AG10803 (cell line): ENCODE measurements around the gene TBC1D8.

Experiments
- DNase-seq: peaks from one replicate; pipeline ENCODE4 v3.0.0; 2010; ENCODE audit warnings: low read depth
- H3K4me3 ChIP-seq: 2 replicates; pipeline ENCODE4 v1.5.1; 2011; ENCODE audit warnings: mild to moderate bottlenecking, low read length, control low read depth
- CTCF ChIP-seq: conservative IDR thresholded peaks from 2 replicates; pipeline ENCODE4 v1.5.1; 2011; ENCODE audit warnings: mild to moderate bottlenecking, low read length, control low read depth, inconsistent platforms

Gene TBC1D8

GRCh38 chr2:101048756-101049155 is 102.4 kb downstream of the TBC1D8 start:
- no peak for DNase-seq
- no peak for TF ChIP-seq CTCF
- H3K4me3 ChIP-seq, result no peak overlapping the region

GRCh38 chr2:101047774-101048173 is 103.4 kb downstream of the TBC1D8 start:
- no peak for TF ChIP-seq CTCF
- H3K4me3 ChIP-seq, result no peak overlapping the region
- DNase-seq, result peak; percentile 54

GRCh38 chr2:101047075-101047766 is 104.0 kb downstream of the TBC1D8 start:
- no peak overlapping the region for H3K4me3 ChIP-seq
- no peak for DNase-seq
- TF ChIP-seq CTCF, result no peak

- no peak overlapping the region for H3K4me3 ChIP-seq
- no peak for DNase-seq
- TF ChIP-seq CTCF, result no peak
Observed at GRCh38 chr2:101045330-101045729, 105.9 kb downstream of the TBC1D8 start.

- H3K4me3 ChIP-seq, result no peak overlapping the region
- no peak for TF ChIP-seq CTCF
- DNase-seq, result peak; percentile 23
Observed at GRCh38 chr2:101041413-101041812, 109.8 kb downstream of the TBC1D8 start.

GRCh38 chr2:101040761-101041160 is 110.4 kb downstream of the TBC1D8 start:
- no peak for DNase-seq
- TF ChIP-seq CTCF, result no peak
- H3K4me3 ChIP-seq, result no peak overlapping the region

GRCh38 chr2:101040072-101040471 is 111.1 kb downstream of the TBC1D8 start:
- no peak for TF ChIP-seq CTCF
- H3K4me3 ChIP-seq, result no peak overlapping the region
- no peak for DNase-seq
